ENCODE measurements around the gene FGF1. TPM values are rescaled to one million over a fixed set of nuclear protein-coding genes. Genes with fewer than 3 reads are reported as not detected.

FGF1 gene
- total RNA-seq, 2 experiments from 2014 or later, result not detected

- intact Hi-C loops (cut with DNase I, micrococcal nuclease), result loop anchor here (1.0 to 10.0 kb wide), 4 partner anchors 154 to 1252 kb away; no protein-coding TSS in a partner anchor
- H3K9me3 Mint-ChIP-seq, result no peaks in the 10 kb centered on the region
- H3K27ac ChIP-seq (ENCODE audit: low read depth in 1 of 2, low read length in 2 of 2), result no peak overlapping the region
- peak overlapping the region; percentile 76 for H3K4me3 Mint-ChIP-seq
- H3K4me1 ChIP-seq (ENCODE audit: insufficient read depth, low read length), result peaks cover 15% of the 10 kb centered on the region
- H3K36me3 ChIP-seq (ENCODE audit: insufficient read depth, low read length), result no peaks in the 10 kb centered on the region
- POLR2A ChIA-PET, result interaction anchor here (0.6 to 1.0 kb wide), 3 partner anchors 58 to 166 kb away, joined by 3 read pairs; no protein-coding TSS in a partner anchor
- H3K27me3 Mint-ChIP-seq, result peaks cover 9% of the 10 kb centered on the region
- H3K27me3 ChIP-seq (ENCODE audit: control insufficient read depth in 1 of 2, insufficient read depth in 2 of 2, low read length in 2 of 2), result peaks cover 0 to 3% of the 10 kb centered on the region in 2 experiments
- CTCF ChIA-PET, result interaction anchor here (0.5 to 2.1 kb wide), 65 partner anchors 9 to 1474 kb away, joined by 3 to 24 read pairs (median 3); partner anchors contain the start of genes ARHGAP26 and RNF14
- H3K27ac Mint-ChIP-seq, result no peak overlapping the region
- H3K4me1 Mint-ChIP-seq (ENCODE audit: low read depth), result peaks cover 17% of the 10 kb centered on the region
- no peaks in the 10 kb centered on the region for H3K9me3 ChIP-seq (ENCODE audit: control insufficient read depth in 1 of 2, insufficient read depth in 1 of 2, low read length in 2 of 2)
- H3K4me3 ChIP-seq (ENCODE audit: low read length), result peak overlapping the region; percentile 50
- no peaks in the 10 kb centered on the region for H3K36me3 Mint-ChIP-seq (ENCODE audit: low read depth)
- TF ChIP-seq CTCF (IDR thresholded peaks at IDR 0.05), result peak; percentile 99
- peak; percentile 93 for ATAC-seq (ENCODE audit: poor library complexity)
- peak; percentile 70 to 93 (median 79) for DNase-seq
Observed at GRCh38 chr5:142713121-142713706, 27.3 kb upstream of the FGF1 start.

- no peaks in the 10 kb centered on the region for H3K36me3 Mint-ChIP-seq (ENCODE audit: low read depth)
- no peak overlapping the region for H3K4me3 Mint-ChIP-seq
- ChIA-PET CTCF (interaction anchor here (4.6 kb wide), 1 partner anchor 10 kb away, joined by 22 read pairs; no protein-coding TSS in a partner anchor), POLR2A (interaction anchor here (0.7 kb wide), 1 partner anchor 73 kb away, joined by 3 read pairs; no protein-coding TSS in a partner anchor)
- Histone ChIP-seq H3K27me3 (ENCODE audit: control insufficient read depth in 1 of 2, insufficient read depth in 2 of 2, low read length in 2 of 2) (no peaks in the 10 kb centered on the region), H3K4me1 (ENCODE audit: insufficient read depth, low read length) (no peaks in the 10 kb centered on the region), H3K27ac (ENCODE audit: low read depth in 1 of 2, low read length in 2 of 2) (no peak overlapping the region), H3K36me3 (ENCODE audit: insufficient read depth, low read length) (no peaks in the 10 kb centered on the region), H3K9me3 (ENCODE audit: control insufficient read depth in 1 of 2, insufficient read depth in 1 of 2, low read length in 2 of 2) (no peaks in the 10 kb centered on the region), H3K4me3 (ENCODE audit: low read length) (no peak overlapping the region)
- H3K27ac Mint-ChIP-seq, result no peak overlapping the region
- ATAC-seq (ENCODE audit: poor library complexity) (no peak), DNase-seq (no peak)
- no peaks in the 10 kb centered on the region for H3K27me3 Mint-ChIP-seq
- no peaks in the 10 kb centered on the region for H3K4me1 Mint-ChIP-seq (ENCODE audit: low read depth)
- TF ChIP-seq CTCF (IDR thresholded peaks at IDR 0.05), result no peak
- no peaks in the 10 kb centered on the region for H3K9me3 Mint-ChIP-seq
- intact Hi-C loops (cut with DNase I, micrococcal nuclease), result loop anchor here in 1 of 2 experiments (5.0 kb wide), 1 partner anchor 1011 kb away; no protein-coding TSS in a partner anchor
Observed at GRCh38 chr5:142703153-142703552, 17.3 kb upstream of the FGF1 start.

GRCh38 chr5:142701673-142702311, 15.9 kb upstream of the FGF1 start:
- intact Hi-C loops (cut with DNase I, micrococcal nuclease), result loop anchor here in 1 of 2 experiments (5.0 kb wide), 1 partner anchor 1009 kb away; no protein-coding TSS in a partner anchor
- H3K27ac Mint-ChIP-seq, result no peak overlapping the region
- no peaks in the 10 kb centered on the region for H3K9me3 Mint-ChIP-seq
- POLR2A ChIA-PET, result interaction anchor here (0.7 kb wide), 1 partner anchor 14 kb away, joined by 7 read pairs; no protein-coding TSS in a partner anchor
- no peaks in the 10 kb centered on the region for H3K4me1 ChIP-seq (ENCODE audit: insufficient read depth, low read length)
- no peaks in the 10 kb centered on the region for H3K27me3 Mint-ChIP-seq
- DNase-seq (no peak), ATAC-seq (ENCODE audit: poor library complexity) (no peak)
- H3K27ac ChIP-seq (ENCODE audit: low read depth in 1 of 2, low read length in 2 of 2), result no peak overlapping the region
- no peaks in the 10 kb centered on the region for H3K36me3 Mint-ChIP-seq (ENCODE audit: low read depth)
- TF ChIP-seq CTCF (IDR thresholded peaks at IDR 0.05), result no peak
- no peak overlapping the region for H3K4me3 ChIP-seq (ENCODE audit: low read length)
- no peak overlapping the region for H3K4me3 Mint-ChIP-seq
- no peaks in the 10 kb centered on the region for H3K4me1 Mint-ChIP-seq (ENCODE audit: low read depth)
- H3K27me3 ChIP-seq (ENCODE audit: control insufficient read depth in 1 of 2, insufficient read depth in 2 of 2, low read length in 2 of 2), result no peaks in the 10 kb centered on the region
- CTCF ChIA-PET, result interaction anchor here (4.6 kb wide), 1 partner anchor 11 kb away, joined by 22 read pairs; no protein-coding TSS in a partner anchor
- H3K36me3 ChIP-seq (ENCODE audit: insufficient read depth, low read length), result no peaks in the 10 kb centered on the region
- no peaks in the 10 kb centered on the region for H3K9me3 ChIP-seq (ENCODE audit: control insufficient read depth in 1 of 2, insufficient read depth in 1 of 2, low read length in 2 of 2)
